Natural killer cell (primary cell): ENCODE results near the gene PDE4D. TPM values are rescaled to one million over a fixed set of nuclear protein-coding genes. Genes with fewer than 3 reads are reported as not detected.

ENCODE experiments used
- ATAC-seq, 3 donors: fragments of 150-1000 bp in 2 of 3; fragments of 200-7000 bp in 1 of 3; cut with Tn5 transposase; 1 replicate in 1 of 3; 2 replicates in 2 of 3; pipeline ENCODE4 v1.10.0; 2021; ENCODE audit warnings: mild to moderate bottlenecking in 2 of 3, moderate library complexity in 2 of 3
- DNase-seq, 2 donors: peaks; one replicate each; pipeline versions ENCODE4 v3.0.0 to v3.0.0-alpha.2; 2013 to 2021; ENCODE audit warnings: mixed read lengths in 1 of 2
- H3K27ac ChIP-seq: one replicate; pipeline ENCODE4 v1.5.1; 2013; ENCODE audit warnings: mild to moderate bottlenecking, low read length
- H3K27me3 ChIP-seq: one replicate; pipeline ENCODE4 v1.6.1; 2013; ENCODE audit warnings: low read length; ENCODE audit not compliant: control insufficient read depth, insufficient read depth
- H3K36me3 ChIP-seq: one replicate; pipeline ENCODE4 v1.6.1; 2013; ENCODE audit warnings: low read length; ENCODE audit not compliant: control insufficient read depth, insufficient read depth
- H3K4me1 ChIP-seq: one replicate; pipeline ENCODE4 v1.6.1; 2013; ENCODE audit warnings: low read length; ENCODE audit not compliant: control insufficient read depth, insufficient read depth
- H3K4me3 ChIP-seq: one replicate; pipeline ENCODE4 v1.5.1; 2013; ENCODE audit warnings: low read length
- H3K9me3 ChIP-seq: one replicate; pipeline ENCODE4 v1.6.1; 2013; ENCODE audit warnings: low read length; ENCODE audit not compliant: control insufficient read depth, insufficient read depth
- H3K27ac Mint-ChIP-seq, 2 donors: one replicate each; pipeline ENCODE4 v1.8.0; 2022; ENCODE audit warnings: mild to moderate bottlenecking in 2 of 2, mixed read lengths in 2 of 2, moderate library complexity in 1 of 2
- H3K27me3 Mint-ChIP-seq, 2 donors: one replicate each; pipeline ENCODE4 v1.8.0; 2022; ENCODE audit warnings: low read depth in 2 of 2, mixed read lengths in 2 of 2
- H3K36me3 Mint-ChIP-seq: one replicate; pipeline ENCODE4 v1.8.0; 2022; ENCODE audit warnings: mixed read lengths
- H3K4me1 Mint-ChIP-seq, 2 donors: one replicate each; pipeline ENCODE4 v1.8.0; 2022; ENCODE audit warnings: mixed read lengths in 2 of 2
- H3K4me3 Mint-ChIP-seq: one replicate; pipeline ENCODE4 v1.8.0; 2022; ENCODE audit warnings: mild to moderate bottlenecking, moderate library complexity, mixed read lengths
- H3K9me3 Mint-ChIP-seq, 2 donors: one replicate each; pipeline ENCODE4 v1.8.0; 2022; ENCODE audit warnings: mixed read lengths in 2 of 2
- CTCF ChIP-seq: fragments of 200-600 bp; IDR thresholded peaks from one replicate; pipeline ENCODE4 v1.8.0; 2022; ENCODE audit warnings: antibody characterized with exemption
- WGBS: methylation state at CpG from one replicate; pipeline ENCODE4 v1.1.7; 2013; ENCODE audit warnings: missing lambda C conversion rate; ENCODE audit not compliant: insufficient coverage; 5-methylcytosine and 5-hydroxymethylcytosine counted together
- intact Hi-C: fragments of 100-400 bp; cut with micrococcal nuclease; formaldehyde crosslinking; loops from one replicate; pipeline ENCODE4 v1.14.2; 2022
- total RNA-seq, 4 donors: library from RNA; stranded (reverse); fragments of 120-200 nt in 1 of 4; gene quantifications; one replicate each; pipeline versions ENCODE4 v1.2.3 to v1.2.4, GENCODE V29; 2013 to 2022

PDE4D gene
- total RNA-seq, 3 donors from 2014 or later (not counting 1 experiment from before 2014, with no cell fraction given) = 109 to 170 (median 116) TPM

GRCh38 chr5:59583810-59584562 lies 309.5 kb downstream of the PDE4D start:
- no peaks in the 10 kb centered on the region for H3K9me3 ChIP-seq
- no peak overlapping the region for H3K27ac ChIP-seq
- H3K36me3 ChIP-seq = no peaks in the 10 kb centered on the region
- ATAC-seq (no peak), DNase-seq (no peak)
- Mint-ChIP-seq H3K27ac (no peak overlapping the region), H3K27me3 (peaks cover 0 to 6% of the 10 kb centered on the region in 2 donors), H3K4me1 (peaks cover 7 to 11% of the 10 kb centered on the region in 2 donors), H3K9me3 (no peaks in the 10 kb centered on the region), H3K4me3 (no peak overlapping the region), H3K36me3 (no peaks in the 10 kb centered on the region)
- peaks cover 3% of the 10 kb centered on the region for H3K4me1 ChIP-seq
- H3K27me3 ChIP-seq = no peaks in the 10 kb centered on the region
- no peak for TF ChIP-seq CTCF
- no peak overlapping the region for H3K4me3 ChIP-seq
- whole genome bisulfite sequencing = 93% methylated on average over 4 of the region's 8 CpGs
- intact Hi-C loops = no loop called here

GRCh38 chr5:59583151-59583809 lies 310.2 kb downstream of the PDE4D start:
- H3K36me3 ChIP-seq = no peaks in the 10 kb centered on the region
- H3K4me3 Mint-ChIP-seq = no peak overlapping the region
- no peak overlapping the region for H3K27ac ChIP-seq
- no peaks in the 10 kb centered on the region for H3K9me3 Mint-ChIP-seq
- DNase-seq = no peak
- H3K27ac Mint-ChIP-seq = no peak overlapping the region
- intact Hi-C loops = no loop called here
- WGBS = no CpG with 5 or more reads among the region's 2 CpGs
- no peak overlapping the region for H3K4me3 ChIP-seq
- peaks cover 0 to 6% of the 10 kb centered on the region in 2 donors for H3K27me3 Mint-ChIP-seq
- H3K4me1 ChIP-seq = peaks cover 3% of the 10 kb centered on the region
- H3K4me1 Mint-ChIP-seq = peaks cover 14 to 18% of the 10 kb centered on the region in 2 donors
- no peaks in the 10 kb centered on the region for H3K9me3 ChIP-seq
- no peak for TF ChIP-seq CTCF
- H3K36me3 Mint-ChIP-seq = no peaks in the 10 kb centered on the region
- ATAC-seq = no peak
- no peaks in the 10 kb centered on the region for H3K27me3 ChIP-seq

GRCh38 chr5:59582746-59583145 lies 310.8 kb downstream of the PDE4D start:
- H3K9me3 ChIP-seq = no peaks in the 10 kb centered on the region
- H3K27ac Mint-ChIP-seq = no peak overlapping the region
- DNase-seq (no peak), ATAC-seq (no peak)
- H3K36me3 ChIP-seq = no peaks in the 10 kb centered on the region
- intact Hi-C loops = no loop called here
- H3K36me3 Mint-ChIP-seq = no peaks in the 10 kb centered on the region
- H3K27me3 Mint-ChIP-seq = peaks cover 0 to 6% of the 10 kb centered on the region in 2 donors
- peaks cover 3% of the 10 kb centered on the region for H3K4me1 ChIP-seq
- H3K27me3 ChIP-seq = no peaks in the 10 kb centered on the region
- peaks cover 17 to 20% of the 10 kb centered on the region in 2 donors for H3K4me1 Mint-ChIP-seq
- no peak overlapping the region for H3K27ac ChIP-seq
- no peak overlapping the region for H3K4me3 ChIP-seq
- TF ChIP-seq CTCF = no peak
- no peak overlapping the region for H3K4me3 Mint-ChIP-seq
- H3K9me3 Mint-ChIP-seq = no peaks in the 10 kb centered on the region
